ENCODE data around the gene GPC5. TPM values are rescaled to one million over a fixed set of nuclear protein-coding genes. Genes with fewer than 3 reads are reported as not detected.
"Not testable (repeated sequence)": the region's sequence is repeated elsewhere in the genome, so short reads cannot be mapped to it uniquely, and the experiment has no call there.

The GPC5 gene
- total RNA-seq, 1 experiment from 2014 or later, result not detected

GRCh38 chr13:92681239-92681638 lies 1282.8 kb downstream of the GPC5 start:
- Mint-ChIP-seq H3K36me3 (ENCODE audit: insufficient read depth, unreplicated experiment) (no peaks in the 10 kb centered on the region), H3K4me1 (ENCODE audit: low read depth, unreplicated experiment) (no peaks in the 10 kb centered on the region), H3K27ac (ENCODE audit: unreplicated experiment) (no peak overlapping the region), H3K4me3 (ENCODE audit: low read depth, unreplicated experiment) (no peak overlapping the region), H3K9me3 (ENCODE audit: low read depth, unreplicated experiment) (peaks cover 6% of the 10 kb centered on the region), H3K27me3 (ENCODE audit: unreplicated experiment) (no peaks in the 10 kb centered on the region)
- no peak for DNase-seq
- intact Hi-C loops (cut with micrococcal nuclease; ENCODE audit: unreplicated experiment), result no loop called here
- CTCF ChIA-PET, result no interaction called here
- no TSS peak for BruUV-seq (replicated peaks)
- no peak for TF ChIP-seq CTCF (IDR thresholded peaks at IDR 0.05; ENCODE audit: unreplicated experiment)

- H3K27ac Mint-ChIP-seq (ENCODE audit: unreplicated experiment), result no peak overlapping the region
- intact Hi-C loops (cut with micrococcal nuclease; ENCODE audit: unreplicated experiment), result no loop called here
- BruUV-seq (replicated peaks), result no TSS peak
- H3K9me3 Mint-ChIP-seq (ENCODE audit: low read depth, unreplicated experiment), result peaks cover 6% of the 10 kb centered on the region
- H3K27me3 Mint-ChIP-seq (ENCODE audit: unreplicated experiment), result no peaks in the 10 kb centered on the region
- no peak for TF ChIP-seq CTCF (IDR thresholded peaks at IDR 0.05; ENCODE audit: unreplicated experiment)
- CTCF ChIA-PET, result no interaction called here
- no peaks in the 10 kb centered on the region for H3K4me1 Mint-ChIP-seq (ENCODE audit: low read depth, unreplicated experiment)
- H3K4me3 Mint-ChIP-seq (ENCODE audit: low read depth, unreplicated experiment), result no peak overlapping the region
- no peak for DNase-seq
- no peaks in the 10 kb centered on the region for H3K36me3 Mint-ChIP-seq (ENCODE audit: insufficient read depth, unreplicated experiment)
Observed at GRCh38 chr13:92682832-92683517, 1284.6 kb downstream of the GPC5 start.

- Mint-ChIP-seq H3K9me3 (ENCODE audit: low read depth, unreplicated experiment) (no peaks in the 10 kb centered on the region), H3K27me3 (ENCODE audit: unreplicated experiment) (no peaks in the 10 kb centered on the region), H3K4me1 (ENCODE audit: low read depth, unreplicated experiment) (no peaks in the 10 kb centered on the region), H3K27ac (ENCODE audit: unreplicated experiment) (no peak overlapping the region), H3K4me3 (ENCODE audit: low read depth, unreplicated experiment) (no peak overlapping the region), H3K36me3 (ENCODE audit: insufficient read depth, unreplicated experiment) (no peaks in the 10 kb centered on the region)
- no peak for DNase-seq
- CTCF ChIA-PET, result no interaction called here
- intact Hi-C loops (cut with micrococcal nuclease; ENCODE audit: unreplicated experiment), result no loop called here
- BruUV-seq (replicated peaks), result no TSS peak
- no peak for TF ChIP-seq CTCF (IDR thresholded peaks at IDR 0.05; ENCODE audit: unreplicated experiment)
Observed at GRCh38 chr13:92694047-92694446, 1295.6 kb downstream of the GPC5 start.

GRCh38 chr13:92695827-92696226 lies 1297.4 kb downstream of the GPC5 start:
- H3K36me3 Mint-ChIP-seq (ENCODE audit: insufficient read depth, unreplicated experiment); H3K27me3 Mint-ChIP-seq (ENCODE audit: unreplicated experiment); H3K9me3 Mint-ChIP-seq (ENCODE audit: low read depth, unreplicated experiment); H3K4me3 Mint-ChIP-seq (ENCODE audit: low read depth, unreplicated experiment); intact Hi-C loops (cut with micrococcal nuclease; ENCODE audit: unreplicated experiment); H3K27ac Mint-ChIP-seq (ENCODE audit: unreplicated experiment); CTCF ChIA-PET; H3K4me1 Mint-ChIP-seq (ENCODE audit: low read depth, unreplicated experiment); DNase-seq; BruUV-seq (replicated peaks): not testable (repeated sequence)

GRCh38 chr13:92716749-92717148 lies 1318.3 kb downstream of the GPC5 start:
- intact Hi-C loops (cut with micrococcal nuclease; ENCODE audit: unreplicated experiment), result no loop called here
- no peak for TF ChIP-seq CTCF (IDR thresholded peaks at IDR 0.05; ENCODE audit: unreplicated experiment)
- peaks cover 3% of the 10 kb centered on the region for H3K9me3 Mint-ChIP-seq (ENCODE audit: low read depth, unreplicated experiment)
- H3K4me1 Mint-ChIP-seq (ENCODE audit: low read depth, unreplicated experiment), result no peaks in the 10 kb centered on the region
- H3K27me3 Mint-ChIP-seq (ENCODE audit: unreplicated experiment), result no peaks in the 10 kb centered on the region
- CTCF ChIA-PET, result no interaction called here
- BruUV-seq (replicated peaks), result no TSS peak
- DNase-seq, result no peak
- no peak overlapping the region for H3K4me3 Mint-ChIP-seq (ENCODE audit: low read depth, unreplicated experiment)
- no peak overlapping the region for H3K27ac Mint-ChIP-seq (ENCODE audit: unreplicated experiment)
- H3K36me3 Mint-ChIP-seq (ENCODE audit: insufficient read depth, unreplicated experiment), result no peaks in the 10 kb centered on the region
